Thyroid gland (tissue), 4 donors: ENCODE data around the gene C17orf75.

Experiments used
- CTCF ChIP-seq, 6 experiments: fragments of 200-600 bp in 3 of 6; fragments of 450-650 bp in 3 of 6; sonication (generic) in 3 of 6; IDR thresholded peaks; one replicate each; pipeline ENCODE4 v1.5.1; 2016 to 2019; ENCODE audit warnings: antibody characterized with exemption in 6 of 6, mild to moderate bottlenecking in 2 of 6, inconsistent platforms in 1 of 6, moderate library complexity in 1 of 6
- POLR2A ChIP-seq, 2 donors: fragments of 450-650 bp; IDR thresholded peaks; one replicate each; pipeline ENCODE4 v1.6.1; 2017; ENCODE audit warnings: antibody characterized with exemption in 2 of 2, mild to moderate bottlenecking in 2 of 2, moderate library complexity in 1 of 2

- TF ChIP-seq CTCF (IDR thresholded peaks at IDR 0.05) (no peak), POLR2A (IDR thresholded peaks at IDR 0.05) (no peak)
Observed at GRCh38 chr17:32370426-32370825, 28.5 kb upstream of the C17orf75 start.
